B cell (primary cell): Measurements from ENCODE around the gene CDHR5. TPM values are rescaled to one million over a fixed set of nuclear protein-coding genes. Genes with fewer than 3 reads are reported as not detected.
A peak's percentile ranks its signal among the peaks of the same experiment; 100 is the strongest.

ENCODE experiments used
- ATAC-seq: fragments of 200-7000 bp; cut with Tn5 transposase; one replicate; pipeline ENCODE4 v1.10.0; 2021; ENCODE audit warnings: low read depth, mild to moderate bottlenecking, moderate number of reproducible peaks, moderate library complexity
- CTCF ChIA-PET: fragments of 350-600 bp; sonication (Branson Sonifier 250); formaldehyde crosslinking; loops from one replicate; lab custom pipeline; 2021; ENCODE audit warnings: antibody characterized with exemption, inconsistent platforms; lab: Charles Lee
- POLR2A ChIA-PET: fragments of 350-600 bp; sonication (Branson Sonifier 250); formaldehyde crosslinking; loops from one replicate; lab custom pipeline; 2021; ENCODE audit warnings: antibody characterized with exemption; lab: Charles Lee
- DNase-seq: peaks from one replicate; pipeline ENCODE4 v3.0.0; 2013
- H2AFZ ChIP-seq: 2 replicates; pipeline ENCODE4 v1.6.1; 2012; ENCODE audit warnings: mild to moderate bottlenecking, low read depth, low read length; ENCODE audit not compliant: insufficient read depth, poor library complexity, severe bottlenecking
- H3K27ac ChIP-seq, 2 donors: 1 replicate in 1 of 2; 2 replicates in 1 of 2; pipeline ENCODE4 v1.5.1; 2012 to 2013; ENCODE audit warnings: low read length in 2 of 2, mild to moderate bottlenecking in 2 of 2, moderate library complexity in 1 of 2
- H3K27me3 ChIP-seq, 4 experiments: fragments of 200-600 bp in 1 of 4; sonication (generic) in 1 of 4; replicated peaks in 1 of 4; 1 replicate in 2 of 4; 2 replicates in 2 of 4; pipeline versions ENCODE4 v1.6.1 to v1.7.0; 2013 to 2016; ENCODE audit warnings: low read length in 3 of 4, mild to moderate bottlenecking in 2 of 4, mixed read lengths in 1 of 4, moderate library complexity in 1 of 4; ENCODE audit not compliant: insufficient read depth in 4 of 4, control insufficient read depth in 3 of 4; ENCODE audit errors: control extremely low read depth in 1 of 4
- H3K36me3 ChIP-seq, 2 experiments: replicated peaks in 1 of 2; 1 replicate in 1 of 2; 2 replicates in 1 of 2; pipeline versions ENCODE4 v1.6.1 to v1.7.1; 2013; ENCODE audit warnings: low read length in 1 of 2; ENCODE audit not compliant: insufficient read depth in 2 of 2, control insufficient read depth in 1 of 2; ENCODE audit errors: control extremely low read depth in 1 of 2, extremely low read depth in 1 of 2
- H3K4me1 ChIP-seq, 2 donors: fragments of 200-600 bp in 1 of 2; sonication (generic) in 1 of 2; 1 replicate in 1 of 2; 2 replicates in 1 of 2; pipeline versions ENCODE4 v1.5.1 to v1.6.1; 2013 to 2017; ENCODE audit warnings: low read length in 2 of 2; ENCODE audit not compliant: control insufficient read depth in 2 of 2, insufficient read depth in 2 of 2
- H3K4me2 ChIP-seq: replicated peaks from 2 replicates; pipeline ENCODE3; 2012; ENCODE audit warnings: mild to moderate bottlenecking, low read depth, low read length; ENCODE audit not compliant: poor library complexity, severe bottlenecking
- H3K4me3 ChIP-seq, 5 experiments: fragments of 200-600 bp in 1 of 5; sonication (generic) in 1 of 5; 1 replicate in 3 of 5; 2 replicates in 2 of 5; pipeline versions ENCODE4 v1.5.1 to v1.7.0; 2011 to 2016; ENCODE audit warnings: low read length in 4 of 5, mild to moderate bottlenecking in 4 of 5, low read depth in 2 of 5, control low read depth in 1 of 5, moderate library complexity in 1 of 5; ENCODE audit not compliant: insufficient read depth in 1 of 5; ENCODE audit errors: control extremely low read depth in 1 of 5, extremely low read depth in 1 of 5
- H3K79me2 ChIP-seq: fragments of 200-600 bp; sonication (generic); one replicate; pipeline ENCODE4 v1.6.0; 2016; ENCODE audit warnings: low read length; ENCODE audit not compliant: control insufficient read depth, insufficient read depth
- H3K9ac ChIP-seq: fragments of 200-600 bp; sonication (generic); 2 replicates; pipeline ENCODE4 v1.6.1; 2017; ENCODE audit warnings: mild to moderate bottlenecking, low read length, moderate library complexity
- H3K9me3 ChIP-seq, 3 donors: one replicate each; pipeline versions ENCODE4 v1.6.1 to v1.7.1; 2013; ENCODE audit warnings: low read length in 2 of 3; ENCODE audit not compliant: control insufficient read depth in 2 of 3, insufficient read depth in 1 of 3; ENCODE audit errors: control extremely low read depth in 1 of 3
- H4K20me1 ChIP-seq: 2 replicates; pipeline ENCODE4 v1.6.0; 2012; ENCODE audit warnings: mild to moderate bottlenecking, low read length; ENCODE audit not compliant: insufficient read depth, control insufficient read depth, poor library complexity, severe bottlenecking
- H3K27ac Mint-ChIP-seq: one replicate; pipeline ENCODE4 v1.8.0; 2021; ENCODE audit warnings: mixed read lengths
- H3K27me3 Mint-ChIP-seq: one replicate; pipeline ENCODE4 v1.8.0; 2021; ENCODE audit warnings: mixed read lengths
- H3K4me1 Mint-ChIP-seq: one replicate; pipeline ENCODE4 v1.8.0; 2021; ENCODE audit warnings: mixed read lengths
- H3K4me3 Mint-ChIP-seq: one replicate; pipeline ENCODE4 v1.8.0; 2021; ENCODE audit warnings: mixed read lengths
- H3K9me3 Mint-ChIP-seq: one replicate; pipeline ENCODE4 v1.8.0; 2022; ENCODE audit warnings: mixed read lengths; ENCODE audit not compliant: insufficient read depth
- EZH2 ChIP-seq: IDR thresholded peaks from 2 replicates; pipeline ENCODE4 v1.6.1; 2012; ENCODE audit warnings: borderline replicate concordance, low read depth, mild to moderate bottlenecking, moderate library complexity, low read length; ENCODE audit not compliant: insufficient read depth, poor library complexity, severe bottlenecking
- WGBS: methylation state at CpG from one replicate; pipeline ENCODE4 v1.1.5; 2013; ENCODE audit warnings: missing lambda C conversion rate; ENCODE audit not compliant: insufficient coverage; 5-methylcytosine and 5-hydroxymethylcytosine counted together
- intact Hi-C: fragments of 100-400 bp; cut with micrococcal nuclease; formaldehyde crosslinking; loops from one replicate; pipeline ENCODE4 v1.10.0; 2022
- polyA plus RNA-seq: library from polyadenylated mRNA; depleted of rRNA; stranded (reverse); fragments of >200 nt; gene quantifications from 2 replicates; pipeline ENCODE4 v1.2.3, GENCODE V29; 2012
- total RNA-seq, 2 donors: library from RNA; stranded (reverse); fragments of 120-200 nt in 1 of 2; gene quantifications; 1 replicate in 1 of 2; 2 replicates in 1 of 2; pipeline versions ENCODE4 v1.2.3 to v1.2.4, GENCODE V29; 2013 to 2022
- TF ChIP-seq, protein P1 (sequence below): fragments of 200-600 bp; IDR thresholded peaks from one replicate; pipeline ENCODE4 v1.8.0; 2022; ENCODE audit warnings: antibody characterized with exemption, mild to moderate bottlenecking

Gene CDHR5
- total and polyA plus RNA-seq, 2 donors (not counting 1 experiment from before 2014, with no cell fraction given) = 0.09 TPM; not detected in 1

DNA sequence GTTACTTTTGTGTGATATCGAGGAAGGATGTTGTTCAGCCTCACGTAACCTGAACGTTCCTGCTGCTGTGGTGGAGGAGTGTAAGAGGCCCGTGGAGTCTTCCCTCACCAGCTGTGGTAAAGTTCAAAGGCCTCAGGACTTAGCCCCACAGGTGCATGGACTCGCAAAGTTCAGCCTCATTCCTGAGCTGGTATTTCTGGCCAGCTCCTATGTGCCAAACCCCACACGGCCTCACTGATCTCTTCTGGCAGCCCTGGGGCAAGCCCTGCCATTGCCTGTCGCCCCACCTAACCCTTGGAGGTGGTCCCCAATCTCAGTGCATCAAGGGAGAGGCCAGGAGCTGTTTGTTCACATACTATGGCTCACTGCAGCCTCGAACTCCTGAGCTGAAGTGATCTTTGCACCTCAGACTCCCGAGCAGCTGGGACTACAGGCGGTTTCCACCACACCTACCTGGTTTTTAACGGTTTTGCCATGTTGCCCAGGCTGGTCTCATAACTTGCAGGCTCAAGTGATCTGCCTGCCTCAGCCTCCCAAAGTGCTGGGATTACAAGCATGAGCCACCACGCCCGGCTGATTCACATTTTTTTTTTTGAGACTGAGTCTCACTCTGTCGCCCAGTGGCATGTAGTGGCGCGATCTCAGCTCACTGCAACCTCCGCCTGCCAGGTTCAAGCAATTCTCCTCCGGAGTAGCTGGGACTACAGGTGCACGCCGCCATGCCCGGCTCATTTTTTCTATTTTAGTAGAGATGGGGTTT, 46.3 kb downstream of the CDHR5 start:
- no peak for DNase-seq
- peak overlapping the region; percentile 95 for H3K4me2 ChIP-seq
- H3K27me3 ChIP-seq = peaks cover 0 to 12% (median 7%) of the 10 kb centered on the region in 4 experiments
- Mint-ChIP-seq H3K27me3 (peaks cover 15% of the 10 kb centered on the region), H3K9me3 (no peaks in the 10 kb centered on the region), H3K4me1 (peaks cover 46% of the 10 kb centered on the region), H3K4me3 (peak overlapping the region; percentile 57), H3K27ac (peak overlapping the region; percentile 20)
- no peak for ATAC-seq
- peaks cover 30 to 44% of the 10 kb centered on the region in 2 donors for H3K4me1 ChIP-seq
- no peak overlapping the region for H3K9ac ChIP-seq
- peak overlapping the region in 2 of 5 experiments; percentile 5 to 95 for H3K4me3 ChIP-seq
- no peak overlapping the region for H3K27ac ChIP-seq
- peaks cover 0 to 3% (median 0%) of the 10 kb centered on the region in 3 donors for H3K9me3 ChIP-seq
- TF ChIP-seq EZH2 = no peak
- TF ChIP-seq, protein P1, sequence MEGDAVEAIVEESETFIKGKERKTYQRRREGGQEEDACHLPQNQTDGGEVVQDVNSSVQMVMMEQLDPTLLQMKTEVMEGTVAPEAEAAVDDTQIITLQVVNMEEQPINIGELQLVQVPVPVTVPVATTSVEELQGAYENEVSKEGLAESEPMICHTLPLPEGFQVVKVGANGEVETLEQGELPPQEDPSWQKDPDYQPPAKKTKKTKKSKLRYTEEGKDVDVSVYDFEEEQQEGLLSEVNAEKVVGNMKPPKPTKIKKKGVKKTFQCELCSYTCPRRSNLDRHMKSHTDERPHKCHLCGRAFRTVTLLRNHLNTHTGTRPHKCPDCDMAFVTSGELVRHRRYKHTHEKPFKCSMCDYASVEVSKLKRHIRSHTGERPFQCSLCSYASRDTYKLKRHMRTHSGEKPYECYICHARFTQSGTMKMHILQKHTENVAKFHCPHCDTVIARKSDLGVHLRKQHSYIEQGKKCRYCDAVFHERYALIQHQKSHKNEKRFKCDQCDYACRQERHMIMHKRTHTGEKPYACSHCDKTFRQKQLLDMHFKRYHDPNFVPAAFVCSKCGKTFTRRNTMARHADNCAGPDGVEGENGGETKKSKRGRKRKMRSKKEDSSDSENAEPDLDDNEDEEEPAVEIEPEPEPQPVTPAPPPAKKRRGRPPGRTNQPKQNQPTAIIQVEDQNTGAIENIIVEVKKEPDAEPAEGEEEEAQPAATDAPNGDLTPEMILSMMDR = no peak
- peaks cover 1 to 13% of the 10 kb centered on the region in 2 experiments for H3K36me3 ChIP-seq
- peaks cover 72% of the 10 kb centered on the region for H4K20me1 ChIP-seq
- 84% methylated on average over 17 of the region's 21 CpGs for WGBS
- POLR2A ChIA-PET = no interaction called here
- intact Hi-C loops = loop anchor here (10.0 kb wide), 1 partner anchor 806 kb away; the partner anchor contains the start of gene BRSK2
- CTCF ChIA-PET = interaction anchor here (1.3 to 2.3 kb wide), 2 partner anchors 10 to 24 kb away, joined by 3 to 4 read pairs; no protein-coding TSS in a partner anchor
- no peak overlapping the region for H2AFZ ChIP-seq
- H3K79me2 ChIP-seq = peaks cover 67% of the 10 kb centered on the region

DNA sequence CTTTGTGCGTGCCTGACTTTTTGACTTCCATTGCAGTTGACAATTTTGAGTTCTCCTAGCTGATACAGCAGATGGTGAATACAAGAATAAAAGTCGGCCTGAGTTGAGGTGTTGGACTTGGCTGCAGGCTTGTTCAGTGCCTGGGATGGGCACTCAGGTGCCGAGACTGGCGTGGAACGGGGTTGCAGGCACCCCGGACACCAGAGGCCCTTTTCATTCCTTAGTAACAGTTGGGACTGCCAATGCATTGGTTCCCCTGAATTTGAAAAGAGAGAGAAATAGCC, 47.2 kb downstream of the CDHR5 start:
- Histone ChIP-seq H3K9me3 (peaks cover 0 to 3% (median 0%) of the 10 kb centered on the region in 3 donors), H4K20me1 (peaks cover 66% of the 10 kb centered on the region)

More for the DNA sequence above, 47.2 kb downstream of the CDHR5 start:
- ChIA-PET CTCF (interaction anchor here (1.3 to 2.3 kb wide), 2 partner anchors 9 to 23 kb away, joined by 3 to 4 read pairs; no protein-coding TSS in a partner anchor), POLR2A (no interaction called here)
- Mint-ChIP-seq H3K4me3 (peak overlapping the region; percentile 89), H3K27ac (peak overlapping the region; percentile 61), H3K4me1 (peaks cover 46% of the 10 kb centered on the region), H3K9me3 (no peaks in the 10 kb centered on the region), H3K27me3 (peaks cover 15% of the 10 kb centered on the region)
- peaks cover 30 to 44% of the 10 kb centered on the region in 2 donors for H3K4me1 ChIP-seq
- WGBS = 87% methylated on average over 5 of the region's 6 CpGs
- H3K36me3 ChIP-seq = peaks cover 1 to 7% of the 10 kb centered on the region in 2 experiments
- peaks cover 0 to 16% (median 7%) of the 10 kb centered on the region in 4 experiments for H3K27me3 ChIP-seq
- DNase-seq (no peak), ATAC-seq (no peak)
- H3K79me2 ChIP-seq = peaks cover 58% of the 10 kb centered on the region
- peak overlapping the region in 4 of 5 experiments; percentile 65 to 95 (median 78) for H3K4me3 ChIP-seq
- intact Hi-C loops = loop anchor here (10.0 kb wide), 1 partner anchor 807 kb away; the partner anchor contains the start of gene BRSK2
- peak overlapping the region; percentile 95 for H3K4me2 ChIP-seq
- H3K27ac ChIP-seq = peak overlapping the region in 1 of 2 donors; percentile 68
- H2AFZ ChIP-seq = no peak overlapping the region
- peak overlapping the region; percentile 85 for H3K9ac ChIP-seq
- TF ChIP-seq, protein P1 = no peak
- TF ChIP-seq EZH2 = no peak
